GM12891 (cell line): ENCODE measurements around the gene MUC2.
A peak's percentile ranks its signal among the peaks of the same experiment; 100 is the strongest.

Experiments used
- DNase-seq: peaks from one replicate; pipeline ENCODE4 v3.0.0; 2011; ENCODE audit warnings: low spot score; ENCODE audit not compliant: insufficient read length
- FAIRE-seq: peaks from 2 replicates; lab custom pipeline; 2011; peaks lifted over from hg19 to GRCh38; lab: Jason Lieb, UNC
- PAX5 ChIP-seq: IDR thresholded peaks from 2 replicates; pipeline ENCODE4 v1.6.1; 2011; ENCODE audit warnings: low read length, moderate library complexity, mild to moderate bottlenecking; ENCODE audit not compliant: insufficient read depth, severe bottlenecking
- POLR2A ChIP-seq: IDR thresholded peaks from 2 replicates; pipeline ENCODE4 v1.6.1; 2011; ENCODE audit warnings: low read depth, low read length, control low read depth
- POLR2AphosphoS5 ChIP-seq: IDR thresholded peaks from 2 replicates; pipeline ENCODE4 v1.6.1; 2011; ENCODE audit warnings: low read depth, low read length, control low read depth
- POU2F2 ChIP-seq: IDR thresholded peaks from 2 replicates; pipeline ENCODE4 v1.6.1; 2011; ENCODE audit warnings: low read depth, mild to moderate bottlenecking, control low read depth, low read length, moderate library complexity
- SPI1 ChIP-seq: IDR thresholded peaks from 2 replicates; pipeline ENCODE4 v1.6.1; 2011; ENCODE audit warnings: low read depth, low read length, control low read depth
- TAF1 ChIP-seq: IDR thresholded peaks from 2 replicates; pipeline ENCODE4 v1.6.1; 2011; ENCODE audit warnings: low read depth, low read length, control low read depth

The MUC2 gene

GRCh38 chr11:1042626-1043562 is 31.8 kb upstream of the MUC2 start:
- DNase-seq (no peak), FAIRE-seq (no peak)
- no peak for TF ChIP-seq POU2F2
- TF ChIP-seq TAF1 = no peak
- TF ChIP-seq POLR2A = no peak
- no peak for TF ChIP-seq POLR2AphosphoS5
- no peak for TF ChIP-seq SPI1
- no peak for TF ChIP-seq PAX5

DNA sequence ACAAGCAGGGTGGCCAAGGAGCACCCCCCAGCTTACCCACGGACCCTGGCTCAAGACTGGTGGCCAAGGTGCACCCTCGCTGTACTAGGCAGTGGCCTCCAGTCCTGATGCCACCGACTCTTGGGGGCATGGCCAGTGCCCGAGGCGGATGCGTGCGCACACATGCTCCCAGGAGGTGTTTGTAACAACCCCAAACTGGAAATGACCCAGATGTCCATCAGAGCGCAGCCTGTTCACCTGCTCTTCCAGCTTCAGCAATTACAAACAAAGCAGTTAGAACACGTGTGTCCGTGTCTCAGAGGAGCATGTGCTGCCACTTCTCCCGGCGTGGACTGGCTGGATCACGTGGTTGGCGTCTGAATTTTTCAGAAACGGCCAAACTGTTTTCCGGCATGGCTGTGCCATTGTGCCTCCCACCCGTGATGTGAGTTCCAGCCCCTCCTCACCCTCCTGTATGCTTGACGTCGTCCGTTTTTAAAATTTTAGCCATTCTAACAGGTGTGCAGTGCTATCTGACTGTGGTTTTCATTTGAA is 31.0 kb upstream of the MUC2 start:
- TF ChIP-seq TAF1 = no peak
- no peak for TF ChIP-seq SPI1
- TF ChIP-seq POLR2A = no peak
- no peak for DNase-seq
- FAIRE-seq = no peak

DNA sequence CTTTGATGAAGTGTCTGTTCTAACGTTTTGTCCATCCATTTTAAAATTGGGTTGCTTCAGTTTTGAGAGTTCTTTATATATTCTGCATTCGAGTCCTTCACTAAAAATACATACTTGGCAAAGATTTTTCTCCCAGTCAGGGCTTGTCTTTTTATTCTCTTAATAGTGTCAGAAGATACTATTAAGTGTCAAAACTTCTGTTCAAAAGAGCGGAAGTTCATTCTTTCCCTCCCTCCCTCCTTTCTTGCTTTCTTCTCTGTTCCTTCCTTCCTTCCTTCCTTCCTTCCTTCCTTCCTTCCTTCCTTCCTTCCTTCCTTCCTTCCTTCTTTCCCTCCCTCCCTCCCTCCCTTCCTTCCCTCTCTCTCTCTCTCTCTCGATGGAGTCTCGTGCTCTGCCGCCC is 30.5 kb upstream of the MUC2 start:
- TF ChIP-seq PAX5 (no peak), SPI1 (no peak), POLR2A (no peak), POU2F2 (no peak), TAF1 (no peak), POLR2AphosphoS5 (no peak)
- no peak for FAIRE-seq

GRCh38 chr11:1047595-1048156 is 27.0 kb upstream of the MUC2 start:
- DNase-seq (no peak), FAIRE-seq (no peak)
- TF ChIP-seq TAF1 (no peak), SPI1 (no peak), POLR2A (no peak), POU2F2 (no peak), POLR2AphosphoS5 (no peak), PAX5 (no peak)

More for the DNA sequence above, 30.5 kb upstream of the MUC2 start:
- DNase-seq = no peak

- FAIRE-seq (no peak), DNase-seq (no peak)
- TF ChIP-seq POU2F2 (no peak), SPI1 (no peak)
These were observed 26.2 kb upstream of the MUC2 start for GRCh38 chr11:1048375-1049070.

- no peak for DNase-seq
- no peak for FAIRE-seq
- TF ChIP-seq SPI1 = no peak
- no peak for TF ChIP-seq TAF1
- no peak for TF ChIP-seq POLR2AphosphoS5
- no peak for TF ChIP-seq POLR2A
- no peak for TF ChIP-seq PAX5
- no peak for TF ChIP-seq POU2F2
These were observed 25.6 kb upstream of the MUC2 start for GRCh38 chr11:1049071-1049405.

DNA sequence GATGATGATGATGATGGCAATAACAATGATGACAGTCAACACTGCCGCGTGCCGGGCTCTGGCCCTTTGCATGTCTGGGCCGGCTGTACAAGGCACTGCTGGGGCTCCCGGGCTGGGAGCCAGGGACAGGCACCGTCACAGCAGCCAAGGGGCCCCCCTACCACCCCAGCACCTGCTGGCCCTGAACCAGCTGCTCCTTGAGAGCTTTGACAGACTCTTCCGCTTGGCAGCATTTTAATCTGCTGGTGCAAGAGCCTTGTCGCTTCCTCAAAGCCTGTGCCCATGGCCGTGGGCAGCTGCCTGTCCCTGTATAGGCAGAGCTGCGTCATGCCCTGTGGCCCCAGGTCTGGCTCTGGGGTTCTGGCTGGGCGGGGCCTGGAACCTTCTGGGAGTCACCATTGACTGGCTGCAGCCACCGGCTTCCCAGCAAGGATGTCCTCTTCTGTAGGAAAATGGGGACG is 25.2 kb upstream of the MUC2 start:
- no peak for DNase-seq
- FAIRE-seq = no peak

GRCh38 chr11:1049911-1050580 is 24.6 kb upstream of the MUC2 start:
- TF ChIP-seq POLR2AphosphoS5 = no peak
- no peak for TF ChIP-seq TAF1
- TF ChIP-seq POLR2A = no peak
- no peak for TF ChIP-seq SPI1
- no peak for TF ChIP-seq POU2F2
- no peak for TF ChIP-seq PAX5
- FAIRE-seq (no peak), DNase-seq (no peak)

More for the DNA sequence above, 25.2 kb upstream of the MUC2 start:
- TF ChIP-seq POLR2A = no peak
- TF ChIP-seq POU2F2 = no peak

GRCh38 chr11:1050581-1051355 is 23.9 kb upstream of the MUC2 start:
- FAIRE-seq = peak; percentile 99
- TF ChIP-seq PAX5 (no peak), POLR2AphosphoS5 (no peak), SPI1 (no peak), POU2F2 (no peak), POLR2A (no peak), TAF1 (no peak)
- DNase-seq = peak; percentile 99
